Mucosa of gallbladder (tissue), 1 donor: Measurements from ENCODE around the gene RERE. TPM values are rescaled to one million over a fixed set of nuclear protein-coding genes. Genes with fewer than 3 reads are reported as not detected.

Experiments
- DNase-seq: peaks from one replicate; pipeline ENCODE4 v3.0.0-alpha.2; 2020; ENCODE audit warnings: low spot score
- total RNA-seq: library from RNA; stranded (reverse); gene quantifications from one replicate; pipeline ENCODE4 v1.2.1, GENCODE V29; 2021
- donor health status: DM: no; HTN: no; CAD: no.

RERE gene
- total RNA-seq, 1 donor from 2014 or later, result 134 TPM

- DNase-seq, result no peak
Measured at GRCh38 chr1:8666389-8667167, 150.9 kb downstream of the RERE start.

GRCh38 chr1:8665833-8666232, 151.6 kb downstream of the RERE start:
- no peak for DNase-seq

- DNase-seq, result no peak
Measured at GRCh38 chr1:8664887-8665286, 152.6 kb downstream of the RERE start.

- DNase-seq, result no peak
Measured at GRCh38 chr1:8663915-8664329, 153.5 kb downstream of the RERE start.

GRCh38 chr1:8663090-8663802, 154.2 kb downstream of the RERE start:
- DNase-seq, result no peak

- no peak for DNase-seq
Measured at GRCh38 chr1:8662380-8663072, 154.9 kb downstream of the RERE start.

- DNase-seq, result no peak
Measured at GRCh38 chr1:8661185-8662110, 156.0 kb downstream of the RERE start.

GRCh38 chr1:8660411-8660828, 157.0 kb downstream of the RERE start:
- peak; percentile 40 for DNase-seq

GRCh38 chr1:8659593-8659992, 157.8 kb downstream of the RERE start:
- no peak for DNase-seq

GRCh38 chr1:8653878-8654277, 163.6 kb downstream of the RERE start:
- DNase-seq, result no peak

GRCh38 chr1:8652467-8653046, 164.9 kb downstream of the RERE start:
- DNase-seq, result no peak

GRCh38 chr1:8651962-8652361, 165.5 kb downstream of the RERE start:
- no peak for DNase-seq

- DNase-seq, result no peak
Measured at GRCh38 chr1:8651236-8651890, 166.1 kb downstream of the RERE start.

- DNase-seq, result no peak
Measured at GRCh38 chr1:8649875-8650274, 167.6 kb downstream of the RERE start.

- DNase-seq, result no peak
Measured at GRCh38 chr1:8649027-8649426, 168.4 kb downstream of the RERE start.

GRCh38 chr1:8646996-8647395, 170.4 kb downstream of the RERE start:
- no peak for DNase-seq

- no peak for DNase-seq
Measured at GRCh38 chr1:8646189-8646588, 171.3 kb downstream of the RERE start.

GRCh38 chr1:8643542-8644536, 173.6 kb downstream of the RERE start:
- no peak for DNase-seq

- no peak for DNase-seq
Measured at GRCh38 chr1:8642114-8642513, 175.3 kb downstream of the RERE start.
